Epithelial cell of prostate (primary cell): ENCODE results near the gene NPAS2.

Experiments
- DNase-seq: peaks from one replicate; pipeline ENCODE4 v3.0.0-alpha.2; 2011; ENCODE audit warnings: low read depth, low spot score
- H3K27ac ChIP-seq: fragments of 450-650 bp; 2 replicates; pipeline ENCODE4 v1.5.1; 2017; ENCODE audit warnings: mild to moderate bottlenecking

NPAS2 gene

GRCh38 chr2:100895402-100895801 is 75.5 kb downstream of the NPAS2 start:
- no peak overlapping the region for H3K27ac ChIP-seq
- DNase-seq = no peak

GRCh38 chr2:100895934-100896685 is 76.2 kb downstream of the NPAS2 start:
- H3K27ac ChIP-seq = no peak overlapping the region
- DNase-seq = no peak

GRCh38 chr2:100898035-100898665 is 78.2 kb downstream of the NPAS2 start:
- no peak overlapping the region for H3K27ac ChIP-seq
- DNase-seq = no peak

GRCh38 chr2:100900156-100900795 is 80.3 kb downstream of the NPAS2 start:
- no peak for DNase-seq
- peak overlapping the region; percentile 9 for H3K27ac ChIP-seq

GRCh38 chr2:100902817-100903405 is 83.0 kb downstream of the NPAS2 start:
- H3K27ac ChIP-seq = peak overlapping the region; percentile 88
- peak; percentile 64 for DNase-seq

- peak; percentile 50 for DNase-seq
- peak overlapping the region; percentile 88 for H3K27ac ChIP-seq
Observed at GRCh38 chr2:100903534-100904258, 83.8 kb downstream of the NPAS2 start.

GRCh38 chr2:100905132-100905805 is 85.3 kb downstream of the NPAS2 start:
- no peak for DNase-seq
- no peak overlapping the region for H3K27ac ChIP-seq

GRCh38 chr2:100906131-100906530 is 86.2 kb downstream of the NPAS2 start:
- DNase-seq = no peak

GRCh38 chr2:100906679-100907078 is 86.7 kb downstream of the NPAS2 start:
- no peak overlapping the region for H3K27ac ChIP-seq
- no peak for DNase-seq

More at GRCh38 chr2:100906131-100906530, 86.2 kb downstream of the NPAS2 start:
- H3K27ac ChIP-seq = no peak overlapping the region

GRCh38 chr2:100907832-100908231 is 87.9 kb downstream of the NPAS2 start:
- H3K27ac ChIP-seq = no peak overlapping the region
- no peak for DNase-seq

- no peak overlapping the region for H3K27ac ChIP-seq
- DNase-seq = no peak
Observed at GRCh38 chr2:100909534-100910081, 89.7 kb downstream of the NPAS2 start.

GRCh38 chr2:100910111-100910510 is 90.2 kb downstream of the NPAS2 start:
- no peak overlapping the region for H3K27ac ChIP-seq
- no peak for DNase-seq

GRCh38 chr2:100919316-100919715 is 99.4 kb downstream of the NPAS2 start:
- no peak for DNase-seq
- no peak overlapping the region for H3K27ac ChIP-seq

- H3K27ac ChIP-seq = no peak overlapping the region
- no peak for DNase-seq
Observed at GRCh38 chr2:100921685-100922161, 101.8 kb downstream of the NPAS2 start.

- no peak for DNase-seq
Observed at GRCh38 chr2:100923461-100924060, 103.6 kb downstream of the NPAS2 start.

GRCh38 chr2:100924122-100924519 is 104.2 kb downstream of the NPAS2 start:
- H3K27ac ChIP-seq = peak overlapping the region; percentile 10
- DNase-seq = no peak

More at GRCh38 chr2:100923461-100924060, 103.6 kb downstream of the NPAS2 start:
- no peak overlapping the region for H3K27ac ChIP-seq

- DNase-seq = no peak
- H3K27ac ChIP-seq = peak overlapping the region; percentile 10
Observed at GRCh38 chr2:100924520-100925451, 104.8 kb downstream of the NPAS2 start.

- H3K27ac ChIP-seq = no peak overlapping the region
- no peak for DNase-seq
Observed at GRCh38 chr2:100928235-100928634, 108.3 kb downstream of the NPAS2 start.
